Measurements from ENCODE around the gene EXOC6. TPM values are rescaled to one million over a fixed set of nuclear protein-coding genes. Genes with fewer than 3 reads are reported as not detected.

The EXOC6 gene
- total RNA-seq, 6 experiments from 2014 or later, result 5.5 to 15.6 (median 9.9) TPM

GRCh38 chr10:92832998-92833650, 15.2 kb upstream of the EXOC6 start:
- ATAC-seq, result no peak
- Histone ChIP-seq H3K4me3 (no peak overlapping the region), H3K36me3 (no peaks in the 10 kb centered on the region), H3K27me3 (no peaks in the 10 kb centered on the region), H3K27ac (no peak overlapping the region), H3K4me1 (no peaks in the 10 kb centered on the region), H3K9me3 (no peaks in the 10 kb centered on the region)
- whole genome bisulfite sequencing (ENCODE audit: insufficient coverage, low coverage, low lambda C conversion rate, missing lambda C conversion rate), result 34% methylated on average over 2 of the region's 2 CpGs
- DNase-seq, result no peak
- intact Hi-C loops (cut with DNase I), result no loop called here
- TF ChIP-seq POLR2A (IDR thresholded peaks at IDR 0.05), result no peak
- TF ChIP-seq CTCF (IDR thresholded peaks at IDR 0.05), result no peak

- Histone ChIP-seq H3K4me1 (no peaks in the 10 kb centered on the region), H3K27ac (no peak overlapping the region), H3K27me3 (no peaks in the 10 kb centered on the region), H3K4me3 (no peak overlapping the region), H3K9me3 (no peaks in the 10 kb centered on the region), H3K36me3 (no peaks in the 10 kb centered on the region)
- 75% methylated on average over 3 of the region's 3 CpGs for WGBS (ENCODE audit: insufficient coverage, low coverage, low lambda C conversion rate, missing lambda C conversion rate)
- ATAC-seq (no peak), DNase-seq (no peak)
- TF ChIP-seq POLR2A (IDR thresholded peaks at IDR 0.05) (no peak), CTCF (IDR thresholded peaks at IDR 0.05) (no peak)
- intact Hi-C loops (cut with DNase I), result no loop called here
These were observed 14.0 kb upstream of the EXOC6 start for GRCh38 chr10:92834331-92834730.

DNA sequence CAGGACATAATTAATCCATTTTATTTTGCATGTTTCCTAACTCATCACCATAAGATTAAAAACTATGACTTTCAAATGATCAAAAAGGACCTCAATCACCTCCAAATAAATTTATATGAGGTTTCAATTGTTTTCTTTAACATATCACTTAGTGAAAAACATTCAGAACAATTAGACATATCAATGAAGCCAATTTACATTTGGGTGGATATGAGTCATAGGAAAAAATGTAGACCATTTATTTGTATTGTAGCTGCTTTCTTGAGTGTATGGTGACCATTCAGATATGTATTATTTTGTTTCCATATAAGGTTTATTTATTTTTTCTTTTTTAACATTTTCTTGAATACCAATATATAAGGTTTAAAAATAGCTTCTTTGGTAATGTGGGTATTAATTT, 13.3 kb upstream of the EXOC6 start:
- Histone ChIP-seq H3K36me3 (no peaks in the 10 kb centered on the region), H3K27ac (no peak overlapping the region), H3K9me3 (no peaks in the 10 kb centered on the region), H3K27me3 (no peaks in the 10 kb centered on the region), H3K4me1 (no peaks in the 10 kb centered on the region), H3K4me3 (no peak overlapping the region)
- no peak for DNase-seq
- intact Hi-C loops (cut with DNase I), result no loop called here
- ATAC-seq, result no peak
- no peak for TF ChIP-seq CTCF (IDR thresholded peaks at IDR 0.05)
- no peak for TF ChIP-seq POLR2A (IDR thresholded peaks at IDR 0.05)

GRCh38 chr10:92837456-92837855, 10.9 kb upstream of the EXOC6 start:
- Histone ChIP-seq H3K4me3 (no peak overlapping the region), H3K27ac (no peak overlapping the region), H3K4me1 (no peaks in the 10 kb centered on the region), H3K9me3 (no peaks in the 10 kb centered on the region), H3K36me3 (no peaks in the 10 kb centered on the region), H3K27me3 (no peaks in the 10 kb centered on the region)
- TF ChIP-seq POLR2A (IDR thresholded peaks at IDR 0.05) (no peak), CTCF (IDR thresholded peaks at IDR 0.05) (no peak)
- DNase-seq (no peak), ATAC-seq (no peak)
- intact Hi-C loops (cut with DNase I), result no loop called here
- 84% methylated on average over 4 of the region's 4 CpGs for WGBS (ENCODE audit: insufficient coverage, low coverage, low lambda C conversion rate, missing lambda C conversion rate)
